HFFc6 (cell line): ENCODE data around the gene LAMC2. TPM values are rescaled to one million over a fixed set of nuclear protein-coding genes. Genes with fewer than 3 reads are reported as not detected.

ENCODE experiments used
- DNase-seq: peaks from one replicate; pipeline ENCODE4 v3.0.0-alpha.2; 2018
- H3K27ac Mint-ChIP-seq: 2 replicates; pipeline ENCODE4 v1.8.0; 2020; ENCODE audit warnings: mild to moderate bottlenecking, mixed read lengths
- H3K27me3 Mint-ChIP-seq: 2 replicates; pipeline ENCODE4 v1.8.0; 2021; ENCODE audit warnings: mild to moderate bottlenecking, moderate library complexity, mixed read lengths; ENCODE audit not compliant: insufficient read depth
- H3K36me3 Mint-ChIP-seq: 2 replicates; pipeline ENCODE4 v1.8.0; 2021; ENCODE audit warnings: low read depth, mixed read lengths
- H3K4me1 Mint-ChIP-seq: 2 replicates; pipeline ENCODE4 v1.8.0; 2020; ENCODE audit warnings: low read depth, mixed read lengths
- H3K4me3 Mint-ChIP-seq: 2 replicates; pipeline ENCODE4 v1.8.0; 2020; ENCODE audit warnings: mild to moderate bottlenecking, moderate library complexity, mixed read lengths
- H3K9me3 Mint-ChIP-seq: 2 replicates; pipeline ENCODE4 v1.8.0; 2020; ENCODE audit warnings: mild to moderate bottlenecking, mixed read lengths
- total RNA-seq, 6 experiments: library from RNA; stranded (reverse); fragmentation: NEBNext Ultra II Directional; extraction: Animal tissue kit (Norgen Biotek cat#: 25700); gene quantifications; 2 replicates in 1 of 6; 3 replicates in 5 of 6; pipeline ENCODE4 v1.2.3, GENCODE V29; 2021
- TF ChIP-seq, protein P1 (sequence below): fragments of 200-600 bp; sonication (generic); IDR thresholded peaks from 2 replicates; pipeline ENCODE4 v1.5.0; 2021; ENCODE audit warnings: antibody characterized with exemption, mild to moderate bottlenecking

Gene LAMC2
- total RNA-seq, 6 experiments from 2014 or later, result 1.5 to 2.3 (median 1.7) TPM

DNA sequence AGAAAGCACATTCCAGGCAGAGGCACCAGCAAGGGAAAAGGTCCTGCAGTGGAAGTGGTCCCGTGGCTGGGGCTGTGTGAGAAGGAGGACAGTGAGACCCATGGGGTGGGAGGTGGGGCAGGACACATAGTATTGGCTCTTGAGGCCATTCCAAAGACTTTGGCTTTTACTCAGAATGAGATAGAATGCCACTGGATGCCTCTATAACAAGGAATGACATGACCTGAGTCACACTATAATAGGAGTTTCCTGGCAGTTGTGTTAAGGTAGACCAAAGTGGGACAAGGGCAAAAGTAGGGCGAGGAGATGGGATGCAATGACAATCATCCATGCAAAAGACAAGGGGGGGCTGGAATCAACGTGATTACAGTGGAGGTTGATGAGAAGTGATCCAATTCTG lies 24.7 kb upstream of the LAMC2 start:
- no peak for DNase-seq
- Mint-ChIP-seq H3K4me3 (no peak overlapping the region), H3K9me3 (no peaks in the 10 kb centered on the region), H3K27ac (no peak overlapping the region), H3K27me3 (no peaks in the 10 kb centered on the region), H3K4me1 (peaks cover under 1% of the 10 kb centered on the region), H3K36me3 (no peaks in the 10 kb centered on the region)
- TF ChIP-seq, protein P1, sequence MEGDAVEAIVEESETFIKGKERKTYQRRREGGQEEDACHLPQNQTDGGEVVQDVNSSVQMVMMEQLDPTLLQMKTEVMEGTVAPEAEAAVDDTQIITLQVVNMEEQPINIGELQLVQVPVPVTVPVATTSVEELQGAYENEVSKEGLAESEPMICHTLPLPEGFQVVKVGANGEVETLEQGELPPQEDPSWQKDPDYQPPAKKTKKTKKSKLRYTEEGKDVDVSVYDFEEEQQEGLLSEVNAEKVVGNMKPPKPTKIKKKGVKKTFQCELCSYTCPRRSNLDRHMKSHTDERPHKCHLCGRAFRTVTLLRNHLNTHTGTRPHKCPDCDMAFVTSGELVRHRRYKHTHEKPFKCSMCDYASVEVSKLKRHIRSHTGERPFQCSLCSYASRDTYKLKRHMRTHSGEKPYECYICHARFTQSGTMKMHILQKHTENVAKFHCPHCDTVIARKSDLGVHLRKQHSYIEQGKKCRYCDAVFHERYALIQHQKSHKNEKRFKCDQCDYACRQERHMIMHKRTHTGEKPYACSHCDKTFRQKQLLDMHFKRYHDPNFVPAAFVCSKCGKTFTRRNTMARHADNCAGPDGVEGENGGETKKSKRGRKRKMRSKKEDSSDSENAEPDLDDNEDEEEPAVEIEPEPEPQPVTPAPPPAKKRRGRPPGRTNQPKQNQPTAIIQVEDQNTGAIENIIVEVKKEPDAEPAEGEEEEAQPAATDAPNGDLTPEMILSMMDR, result no peak

DNA sequence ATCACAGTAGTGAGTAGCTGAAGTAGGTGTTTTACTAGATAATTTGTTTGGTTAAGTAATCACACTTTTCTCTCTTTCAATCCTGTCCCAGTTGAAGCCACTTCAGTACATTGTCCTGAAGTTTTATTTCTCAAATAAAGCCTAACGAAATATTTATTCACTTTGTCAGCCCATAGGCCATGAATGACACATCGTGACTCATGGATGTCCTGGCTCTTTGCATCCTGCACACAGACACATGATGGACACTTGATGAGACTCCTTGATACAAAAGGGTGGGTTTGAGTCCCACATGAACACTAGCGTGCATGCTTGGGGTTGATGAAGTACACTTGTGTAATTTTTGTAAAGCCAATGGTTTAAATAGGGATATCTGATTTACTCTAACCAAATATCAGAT lies 22.7 kb upstream of the LAMC2 start:
- Mint-ChIP-seq H3K9me3 (no peaks in the 10 kb centered on the region), H3K4me3 (peak overlapping the region; percentile 22; the same call in 1 of the 2 replicates), H3K27ac (no peak overlapping the region), H3K27me3 (no peaks in the 10 kb centered on the region), H3K4me1 (no peaks in the 10 kb centered on the region), H3K36me3 (no peaks in the 10 kb centered on the region)
- TF ChIP-seq, protein P1, result no peak
- DNase-seq, result peak; percentile 88

DNA sequence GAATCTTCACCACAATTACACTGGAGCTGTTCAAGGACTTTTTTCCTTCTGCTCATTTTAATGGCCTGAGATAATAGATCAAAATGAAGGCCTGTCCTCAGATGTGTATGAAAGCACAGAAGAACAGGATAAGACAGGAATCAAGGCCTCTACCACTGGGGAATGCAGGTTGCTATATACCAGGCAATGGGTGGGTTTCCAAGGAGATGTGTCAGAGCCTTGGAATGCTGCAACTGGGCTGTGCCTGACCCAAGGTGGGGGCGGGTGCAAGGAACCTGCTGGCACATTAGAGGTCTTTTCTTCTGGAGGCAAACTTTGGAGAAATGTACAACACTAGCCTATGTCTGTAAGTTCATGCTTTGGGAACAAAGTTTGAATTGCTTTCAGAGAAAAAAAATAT lies 21.7 kb upstream of the LAMC2 start:
- Mint-ChIP-seq H3K9me3 (no peaks in the 10 kb centered on the region), H3K4me1 (no peaks in the 10 kb centered on the region), H3K36me3 (no peaks in the 10 kb centered on the region), H3K27me3 (no peaks in the 10 kb centered on the region), H3K4me3 (peak overlapping the region; percentile 22), H3K27ac (no peak overlapping the region)
- DNase-seq, result peak; percentile 58
- TF ChIP-seq, protein P1, result no peak

DNA sequence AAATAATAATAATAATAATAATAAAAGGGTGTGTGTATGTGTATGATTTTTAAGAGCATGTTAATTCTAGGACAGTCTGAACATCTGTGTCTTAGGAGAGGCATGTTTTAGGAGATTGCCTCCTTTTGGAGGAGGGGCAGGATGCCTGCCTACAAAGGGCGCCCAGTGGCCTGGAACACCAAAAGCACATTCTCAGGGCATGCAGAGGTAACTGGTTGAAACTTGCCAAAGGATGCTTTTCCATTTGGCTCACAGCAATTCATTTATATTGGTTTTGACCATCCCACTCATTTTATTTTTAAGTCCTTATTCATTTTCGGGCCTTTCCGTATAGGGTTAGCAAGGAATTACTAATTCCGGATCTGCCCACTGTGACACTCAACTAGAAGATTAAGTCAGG lies 21.1 kb upstream of the LAMC2 start:
- Mint-ChIP-seq H3K27me3 (no peaks in the 10 kb centered on the region), H3K4me1 (no peaks in the 10 kb centered on the region), H3K9me3 (no peaks in the 10 kb centered on the region), H3K4me3 (no peak overlapping the region), H3K36me3 (no peaks in the 10 kb centered on the region), H3K27ac (no peak overlapping the region)
- TF ChIP-seq, protein P1, result no peak
- no peak for DNase-seq

DNA sequence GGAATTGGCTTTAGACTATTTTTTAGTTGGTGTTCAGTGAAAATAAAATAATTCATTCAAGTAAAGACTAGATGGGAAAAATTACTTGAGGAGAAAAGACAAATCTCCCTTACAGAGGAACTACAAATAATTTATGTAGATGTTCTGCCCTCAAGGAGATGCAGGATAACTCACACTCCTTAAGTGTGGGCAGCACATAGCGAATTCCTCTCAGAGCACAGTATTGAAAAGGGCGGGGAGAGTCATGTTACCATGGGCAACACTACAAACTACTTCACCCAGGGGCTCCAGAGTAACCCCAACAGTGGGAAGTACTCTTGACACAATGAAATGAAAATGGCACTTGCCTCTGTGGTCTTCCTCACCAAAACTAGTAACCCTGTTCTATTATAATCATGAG lies 20.6 kb upstream of the LAMC2 start:
- H3K27ac Mint-ChIP-seq, result no peak overlapping the region
- DNase-seq, result no peak

More for the DNA sequence above, 20.6 kb upstream of the LAMC2 start:
- Mint-ChIP-seq H3K4me1 (no peaks in the 10 kb centered on the region), H3K36me3 (no peaks in the 10 kb centered on the region), H3K9me3 (no peaks in the 10 kb centered on the region), H3K27me3 (no peaks in the 10 kb centered on the region), H3K4me3 (no peak overlapping the region)
- TF ChIP-seq, protein P1, result no peak
